GM23338 (cell line): Measurements from ENCODE around the gene TBL3. TPM values are rescaled to one million over a fixed set of nuclear protein-coding genes. Genes with fewer than 3 reads are reported as not detected.

Source experiments
- ATAC-seq: fragments of 200-7000 bp; cut with Tn5 transposase; 3 replicates; pipeline ENCODE4 v1.9.1; 2020
- DNase-seq: peaks from one replicate; pipeline ENCODE4 v3.0.0-alpha.2; 2015; ENCODE audit warnings: low spot score
- H2AFZ ChIP-seq: fragments of 200-600 bp; sonication (generic); 2 replicates; pipeline ENCODE4 v1.8.0; 2016; ENCODE audit warnings: antibody characterized with exemption, mild to moderate bottlenecking, moderate library complexity
- H3F3A ChIP-seq: fragments of 200-600 bp; sonication (generic); replicated peaks from 2 replicates; pipeline ENCODE4 v1.8.0; 2017; ENCODE audit warnings: antibody characterized with exemption, mixed run types, low read depth
- H3K27ac ChIP-seq: fragments of 200-600 bp; sonication (generic); 2 replicates; pipeline ENCODE4 v1.6.1; 2016; ENCODE audit warnings: low read depth
- H3K27me3 ChIP-seq: fragments of 200-600 bp; sonication (generic); 2 replicates; pipeline ENCODE4 v1.8.0; 2016; ENCODE audit warnings: mild to moderate bottlenecking, mixed run types, moderate library complexity; ENCODE audit not compliant: insufficient read depth
- H3K36me3 ChIP-seq: fragments of 200-600 bp; sonication (generic); 2 replicates; pipeline ENCODE4 v1.8.0; 2016; ENCODE audit warnings: mild to moderate bottlenecking; ENCODE audit not compliant: insufficient read depth
- H3K4me1 ChIP-seq: fragments of 200-600 bp; sonication (generic); 2 replicates; pipeline ENCODE4 v1.8.0; 2016; ENCODE audit warnings: mild to moderate bottlenecking, moderate library complexity; ENCODE audit not compliant: insufficient read depth
- H3K4me2 ChIP-seq: fragments of 200-600 bp; sonication (generic); 2 replicates; pipeline ENCODE4 v1.7.1; 2017; ENCODE audit warnings: mixed run types
- H3K4me3 ChIP-seq: fragments of 200-600 bp; sonication (generic); 2 replicates; pipeline ENCODE4 v1.6.1; 2016; ENCODE audit warnings: mixed run types
- H3K79me2 ChIP-seq: fragments of 200-600 bp; sonication (generic); replicated peaks from 2 replicates; pipeline ENCODE4 v1.8.0; 2017; ENCODE audit warnings: mild to moderate bottlenecking; ENCODE audit not compliant: insufficient read depth
- H3K9me2 ChIP-seq: fragments of 200-600 bp; sonication (generic); 2 replicates; pipeline ENCODE4 v1.8.0; 2017; ENCODE audit not compliant: insufficient read depth
- H4K20me1 ChIP-seq: fragments of 200-600 bp; sonication (generic); replicated peaks from 2 replicates; pipeline ENCODE4 v1.8.0; 2017; ENCODE audit warnings: mild to moderate bottlenecking; ENCODE audit not compliant: insufficient read depth
- H3K27ac Mint-ChIP-seq: 2 replicates; pipeline ENCODE4 v1.8.0; 2020; ENCODE audit warnings: inconsistent platforms, mild to moderate bottlenecking, moderate library complexity, mixed read lengths
- H3K27me3 Mint-ChIP-seq: 3 replicates; pipeline ENCODE4 v1.8.0; 2022; ENCODE audit warnings: low read depth, mild to moderate bottlenecking, moderate library complexity, mixed read lengths, inconsistent platforms; ENCODE audit not compliant: insufficient read depth, poor library complexity
- H3K36me3 Mint-ChIP-seq: 3 replicates; pipeline ENCODE4 v1.8.0; 2021; ENCODE audit warnings: low read depth, mild to moderate bottlenecking, inconsistent platforms, moderate library complexity, mixed read lengths
- H3K4me1 Mint-ChIP-seq: 3 replicates; pipeline ENCODE4 v1.8.0; 2020; ENCODE audit warnings: mild to moderate bottlenecking, inconsistent platforms, mixed read lengths
- H3K4me3 Mint-ChIP-seq: 3 replicates; pipeline ENCODE4 v1.8.0; 2021; ENCODE audit warnings: moderate library complexity, mild to moderate bottlenecking, inconsistent platforms, mixed read lengths
- H3K9me3 Mint-ChIP-seq: 3 replicates; pipeline ENCODE4 v1.8.0; 2020; ENCODE audit warnings: moderate library complexity, mild to moderate bottlenecking, inconsistent platforms, mixed read lengths
- CREB1 ChIP-seq: fragments of 250-450 bp; sonication (Bioruptor Pico); IDR thresholded peaks from 2 replicates; pipeline ENCODE4 v1.5.0; 2020; ENCODE audit warnings: low read depth, mild to moderate bottlenecking, moderate library complexity
- ETS1 ChIP-seq: IDR thresholded peaks from 2 replicates; pipeline ENCODE4 v1.6.1; 2016; ENCODE audit warnings: antibody characterized with exemption
- EZH2 ChIP-seq: fragments of 200-600 bp; sonication (generic); IDR thresholded peaks from one replicate; pipeline ENCODE4 v1.8.0; 2017; ENCODE audit warnings: antibody characterized with exemption, mild to moderate bottlenecking, low read depth; ENCODE audit not compliant: unreplicated experiment
- EZH2phosphoT487 ChIP-seq: fragments of 200-600 bp; sonication (generic); IDR thresholded peaks from one replicate; pipeline ENCODE4 v1.8.1; 2018; ENCODE audit warnings: antibody characterized with exemption; ENCODE audit not compliant: unreplicated experiment
- JUNB ChIP-seq: IDR thresholded peaks from one replicate; pipeline ENCODE4 v1.6.1; 2016; ENCODE audit warnings: antibody characterized with exemption; ENCODE audit not compliant: unreplicated experiment
- NANOG ChIP-seq: IDR thresholded peaks from 2 replicates; pipeline ENCODE4 v1.6.1; 2016; ENCODE audit warnings: antibody characterized with exemption, borderline replicate concordance
- POLR2AphosphoS5 ChIP-seq: IDR thresholded peaks from 2 replicates; pipeline ENCODE4 v1.6.1; 2016; ENCODE audit warnings: antibody characterized with exemption, low read depth
- STAT1 ChIP-seq: IDR thresholded peaks from one replicate; pipeline ENCODE4 v1.6.1; 2016; ENCODE audit warnings: antibody characterized with exemption; ENCODE audit not compliant: unreplicated experiment
- ZNF114 ChIP-seq: fragments of 250-450 bp; sonication (Bioruptor Pico); IDR thresholded peaks from 2 replicates; pipeline ENCODE4 v1.5.0; 2020; ENCODE audit warnings: mild to moderate bottlenecking, moderate library complexity
- ZNF331 ChIP-seq: fragments of 250-450 bp; sonication (Bioruptor Pico); IDR thresholded peaks from 2 replicates; pipeline ENCODE4 v1.5.0; 2020; ENCODE audit warnings: low read depth, mild to moderate bottlenecking, moderate library complexity
- ZNF462 ChIP-seq: fragments of 250-450 bp; sonication (Bioruptor Pico); IDR thresholded peaks from 2 replicates; pipeline ENCODE4 v1.5.0; 2020; ENCODE audit warnings: mild to moderate bottlenecking, moderate library complexity
- polyA plus RNA-seq: library from polyadenylated mRNA; unstranded; fragments of >200 nt; fragmentation: Nextera tagmentation; extraction: Ambion mirVana; gene quantifications from 2 replicates; pipeline ENCODE4 v1.2.1, GENCODE V29; 2016
- total RNA-seq: library from RNA; depleted of rRNA; stranded (reverse); fragments of >200 nt; shearing (Covaris generic); gene quantifications from 2 replicates; pipeline ENCODE4 v1.2.3, GENCODE V29; 2014
- TF ChIP-seq, protein P1 (sequence below), 2 experiments: fragments of 200-600 bp in 1 of 2; sonication (generic) in 1 of 2; conservative IDR thresholded peaks; 2 replicates each; pipeline versions ENCODE4 v1.5.1 to v1.6.1; 2016 to 2017; ENCODE audit warnings: antibody characterized with exemption in 2 of 2, low read depth in 2 of 2, mild to moderate bottlenecking in 2 of 2, moderate library complexity in 1 of 2
- TF ChIP-seq, protein P2 (sequence below): IDR thresholded peaks from one replicate; pipeline ENCODE4 v1.6.1; 2018; ENCODE audit warnings: antibody characterized with exemption; ENCODE audit not compliant: unreplicated experiment

TBL3 gene
- total and polyA plus RNA-seq, 2 experiments from 2014 or later, result 67.0 to 157 TPM

DNA sequence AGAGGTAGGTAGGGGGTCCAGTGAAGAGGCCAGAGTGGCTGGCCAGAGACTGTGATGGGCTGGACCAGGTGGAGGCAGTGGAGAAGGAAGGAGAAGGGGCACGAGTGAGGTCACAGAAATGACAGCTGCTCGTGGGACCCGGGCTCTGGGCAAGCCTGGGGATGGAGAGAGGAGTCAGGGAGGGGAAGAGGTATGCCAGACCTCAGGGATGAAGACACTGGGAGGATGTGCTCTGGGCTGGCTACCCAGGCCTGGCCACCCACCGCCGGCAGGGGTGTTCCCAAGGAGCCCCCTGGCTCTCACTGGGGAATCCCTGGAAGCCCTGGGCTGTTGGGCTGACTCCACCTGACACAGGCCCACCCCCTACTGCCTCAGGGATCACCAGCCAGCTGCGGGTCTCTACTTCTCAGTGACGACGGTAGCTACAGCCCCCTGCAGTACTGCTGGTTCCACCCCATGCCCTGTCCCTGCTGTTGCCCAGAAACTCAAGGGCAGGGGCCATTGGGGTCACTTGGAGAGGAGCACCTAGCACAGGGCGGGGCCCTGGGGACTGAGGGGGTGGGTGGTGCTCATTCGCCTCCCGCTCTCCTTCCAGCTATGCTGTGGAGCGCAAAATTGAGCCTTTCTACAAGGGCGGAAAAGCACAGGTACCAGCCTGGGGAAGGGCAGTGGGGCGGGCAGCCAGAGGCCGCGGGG lies 1.8 kb downstream of the TBL3 start:
- Histone ChIP-seq H3K4me2 (no peak overlapping the region), H3K4me1 (peaks cover 14% of the 10 kb centered on the region; the same call in 1 of the 2 replicates), H3K36me3 (no peaks in the 10 kb centered on the region), H3F3A (0 out of 2 replicates have a peak, but pooled peaks cover 4% of the 10 kb centered on the region), H3K27ac (no peak overlapping the region), H3K79me2 (peaks cover 21% of the 10 kb centered on the region), H2AFZ (no peak overlapping the region), H4K20me1 (no peaks in the 10 kb centered on the region; the same call in none of the 2 replicates), H3K9me2 (no peaks in the 10 kb centered on the region), H3K27me3 (no peaks in the 10 kb centered on the region), H3K4me3 (no peak overlapping the region)
- ATAC-seq, result no peak
- DNase-seq, result no peak
- Mint-ChIP-seq H3K27ac (no peak overlapping the region), H3K36me3 (peaks cover 16% of the 10 kb centered on the region), H3K27me3 (peaks cover 14% of the 10 kb centered on the region), H3K4me3 (peak overlapping the region; percentile 99; the same call in 2 of the 3 replicates), H3K4me1 (peaks cover 12% of the 10 kb centered on the region), H3K9me3 (peaks cover 3% of the 10 kb centered on the region; the same call in 1 of the 3 replicates)
- no peak for TF ChIP-seq ZNF331 (CRISPR knock-in tag)
- TF ChIP-seq, protein P1, sequence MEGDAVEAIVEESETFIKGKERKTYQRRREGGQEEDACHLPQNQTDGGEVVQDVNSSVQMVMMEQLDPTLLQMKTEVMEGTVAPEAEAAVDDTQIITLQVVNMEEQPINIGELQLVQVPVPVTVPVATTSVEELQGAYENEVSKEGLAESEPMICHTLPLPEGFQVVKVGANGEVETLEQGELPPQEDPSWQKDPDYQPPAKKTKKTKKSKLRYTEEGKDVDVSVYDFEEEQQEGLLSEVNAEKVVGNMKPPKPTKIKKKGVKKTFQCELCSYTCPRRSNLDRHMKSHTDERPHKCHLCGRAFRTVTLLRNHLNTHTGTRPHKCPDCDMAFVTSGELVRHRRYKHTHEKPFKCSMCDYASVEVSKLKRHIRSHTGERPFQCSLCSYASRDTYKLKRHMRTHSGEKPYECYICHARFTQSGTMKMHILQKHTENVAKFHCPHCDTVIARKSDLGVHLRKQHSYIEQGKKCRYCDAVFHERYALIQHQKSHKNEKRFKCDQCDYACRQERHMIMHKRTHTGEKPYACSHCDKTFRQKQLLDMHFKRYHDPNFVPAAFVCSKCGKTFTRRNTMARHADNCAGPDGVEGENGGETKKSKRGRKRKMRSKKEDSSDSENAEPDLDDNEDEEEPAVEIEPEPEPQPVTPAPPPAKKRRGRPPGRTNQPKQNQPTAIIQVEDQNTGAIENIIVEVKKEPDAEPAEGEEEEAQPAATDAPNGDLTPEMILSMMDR (conservative IDR thresholded peaks at IDR 0.05; ENCODE audit: low read depth in 2 of 2), result no peak
- TF ChIP-seq STAT1, result no peak
- no peak for TF ChIP-seq JUNB
- no peak for TF ChIP-seq CREB1
- no peak for TF ChIP-seq EZH2
- TF ChIP-seq, protein P2, sequence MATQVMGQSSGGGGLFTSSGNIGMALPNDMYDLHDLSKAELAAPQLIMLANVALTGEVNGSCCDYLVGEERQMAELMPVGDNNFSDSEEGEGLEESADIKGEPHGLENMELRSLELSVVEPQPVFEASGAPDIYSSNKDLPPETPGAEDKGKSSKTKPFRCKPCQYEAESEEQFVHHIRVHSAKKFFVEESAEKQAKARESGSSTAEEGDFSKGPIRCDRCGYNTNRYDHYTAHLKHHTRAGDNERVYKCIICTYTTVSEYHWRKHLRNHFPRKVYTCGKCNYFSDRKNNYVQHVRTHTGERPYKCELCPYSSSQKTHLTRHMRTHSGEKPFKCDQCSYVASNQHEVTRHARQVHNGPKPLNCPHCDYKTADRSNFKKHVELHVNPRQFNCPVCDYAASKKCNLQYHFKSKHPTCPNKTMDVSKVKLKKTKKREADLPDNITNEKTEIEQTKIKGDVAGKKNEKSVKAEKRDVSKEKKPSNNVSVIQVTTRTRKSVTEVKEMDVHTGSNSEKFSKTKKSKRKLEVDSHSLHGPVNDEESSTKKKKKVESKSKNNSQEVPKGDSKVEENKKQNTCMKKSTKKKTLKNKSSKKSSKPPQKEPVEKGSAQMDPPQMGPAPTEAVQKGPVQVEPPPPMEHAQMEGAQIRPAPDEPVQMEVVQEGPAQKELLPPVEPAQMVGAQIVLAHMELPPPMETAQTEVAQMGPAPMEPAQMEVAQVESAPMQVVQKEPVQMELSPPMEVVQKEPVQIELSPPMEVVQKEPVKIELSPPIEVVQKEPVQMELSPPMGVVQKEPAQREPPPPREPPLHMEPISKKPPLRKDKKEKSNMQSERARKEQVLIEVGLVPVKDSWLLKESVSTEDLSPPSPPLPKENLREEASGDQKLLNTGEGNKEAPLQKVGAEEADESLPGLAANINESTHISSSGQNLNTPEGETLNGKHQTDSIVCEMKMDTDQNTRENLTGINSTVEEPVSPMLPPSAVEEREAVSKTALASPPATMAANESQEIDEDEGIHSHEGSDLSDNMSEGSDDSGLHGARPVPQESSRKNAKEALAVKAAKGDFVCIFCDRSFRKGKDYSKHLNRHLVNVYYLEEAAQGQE, result no peak
- TF ChIP-seq ETS1, result no peak
- no peak for TF ChIP-seq NANOG
- TF ChIP-seq ZNF462 (CRISPR knock-in tag), result no peak
- no peak for TF ChIP-seq ZNF114 (CRISPR knock-in tag)
- TF ChIP-seq POLR2AphosphoS5, result no peak
- TF ChIP-seq EZH2phosphoT487, result no peak
